PC-9 (cell line): ENCODE results near the gene EGFL8.

Experiments used
- CTCF ChIP-seq: fragments of 200-600 bp; sonication (generic); conservative IDR thresholded peaks from 2 replicates; pipeline ENCODE4 v1.6.1; 2017; ENCODE audit warnings: mixed run types, antibody characterized with exemption, mild to moderate bottlenecking, moderate library complexity
- EZH2 ChIP-seq: fragments of 200-600 bp; sonication (generic); IDR thresholded peaks from 2 replicates; pipeline ENCODE4 v1.8.0; 2017; ENCODE audit warnings: antibody characterized with exemption, low read depth

- no peak for TF ChIP-seq EZH2
- no peak for TF ChIP-seq CTCF
These were observed 12.2 kb downstream of the EGFL8 start for GRCh38 chr6:32176476-32177182.
